Frontal cortex (tissue), 4 donors: ENCODE results near the gene SCGB3A2. TPM values are rescaled to one million over a fixed set of nuclear protein-coding genes. Genes with fewer than 3 reads are reported as not detected.
"Not testable (repeated sequence)": the region's sequence is repeated elsewhere in the genome, so short reads cannot be mapped to it uniquely, and the experiment has no call there.

Experiments used
- DNase-seq, 2 donors: peaks; one replicate each; pipeline ENCODE4 v3.0.0; 2012; ENCODE audit warnings: low spot score in 2 of 2
- FAIRE-seq: peaks from 2 replicates; lab custom pipeline; 2012; peaks lifted over from hg19 to GRCh38; lab: Jason Lieb, UNC
- total RNA-seq: library from RNA; depleted of rRNA; stranded (reverse); fragments of >200 nt; gene quantifications from one replicate; pipeline ENCODE4 v1.2.3, GENCODE V29; 2014
- donor health status: control.
- donor health status: control.
- donor health status: control.

Gene SCGB3A2
- total RNA-seq, 1 donor from 2014 or later, result not detected

- DNase-seq, result no peak
- FAIRE-seq, result no peak
Measured at GRCh38 chr5:147859962-147860640, 18.4 kb upstream of the SCGB3A2 start.

DNA sequence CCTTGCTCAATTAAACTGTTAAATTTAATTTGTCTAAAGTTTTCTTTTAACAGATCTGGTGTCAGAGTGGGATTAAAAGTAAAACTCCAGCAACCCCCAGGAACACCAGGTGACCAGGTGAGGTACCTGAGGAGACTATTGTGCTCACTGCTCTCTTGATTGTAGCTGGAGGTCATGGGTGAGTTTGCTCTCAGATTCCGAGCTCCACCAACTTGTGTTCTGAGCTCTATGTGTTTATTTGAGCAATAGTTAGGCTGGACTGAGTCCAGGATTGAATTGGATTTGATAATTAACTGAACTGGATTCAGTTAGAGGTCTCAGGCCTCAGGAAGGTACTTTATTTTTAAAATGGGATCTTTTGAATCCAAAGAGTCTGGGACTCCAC lies 17.9 kb upstream of the SCGB3A2 start:
- DNase-seq (no peak), FAIRE-seq (no peak)

GRCh38 chr5:147863454-147864158 lies 14.9 kb upstream of the SCGB3A2 start:
- FAIRE-seq (no peak), DNase-seq (no peak)

- no peak for DNase-seq
- FAIRE-seq, result no peak
Measured at GRCh38 chr5:147869112-147869511, 9.4 kb upstream of the SCGB3A2 start.

GRCh38 chr5:147869892-147870291 lies 8.6 kb upstream of the SCGB3A2 start:
- FAIRE-seq, result not testable (repeated sequence)

GRCh38 chr5:147871980-147872549 lies 6.4 kb upstream of the SCGB3A2 start:
- FAIRE-seq, DNase-seq: not testable (repeated sequence)

More at GRCh38 chr5:147869892-147870291, 8.6 kb upstream of the SCGB3A2 start:
- DNase-seq, result not testable (repeated sequence)

GRCh38 chr5:147872744-147873435 lies 5.6 kb upstream of the SCGB3A2 start:
- not testable (repeated sequence) for DNase-seq, FAIRE-seq

DNA sequence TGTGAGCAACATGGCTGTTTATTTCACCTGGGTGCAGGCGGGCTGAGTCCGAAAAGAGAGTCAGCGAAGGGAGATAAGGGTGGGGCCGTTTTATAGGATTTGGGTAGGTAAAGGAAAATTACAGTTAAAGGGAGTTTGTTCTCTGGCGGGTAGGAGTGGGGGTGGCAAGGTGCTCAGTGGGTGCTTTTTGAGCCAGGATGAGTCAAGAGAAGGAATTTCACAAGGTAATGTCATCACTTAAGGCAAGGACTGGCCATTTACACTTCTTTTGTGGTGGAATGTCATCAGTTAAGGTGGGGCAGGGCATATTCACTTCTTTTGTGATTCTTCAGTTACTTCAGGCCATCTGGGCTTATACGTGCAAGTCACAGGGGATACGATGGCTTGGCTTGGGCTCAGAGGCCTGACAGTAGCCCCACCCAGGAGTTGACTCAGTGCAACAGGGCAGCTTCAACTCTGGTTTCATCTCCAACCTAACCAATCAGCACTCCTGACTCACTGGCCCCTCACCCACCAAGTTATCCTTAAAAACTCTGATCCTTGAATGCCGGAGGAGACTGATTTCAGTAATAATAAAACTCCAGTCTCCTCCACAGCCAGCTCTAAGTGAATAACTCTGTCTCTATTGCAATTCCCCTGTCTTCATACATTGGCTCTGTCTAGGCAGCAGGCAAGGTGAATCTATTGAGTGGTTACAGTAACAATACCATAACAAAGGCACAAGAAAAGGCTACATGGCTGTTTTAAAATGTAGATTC lies 4.2 kb upstream of the SCGB3A2 start:
- DNase-seq, FAIRE-seq: not testable (repeated sequence)

- FAIRE-seq (no peak), DNase-seq (no peak)
Measured at GRCh38 chr5:147874910-147875367, 3.6 kb upstream of the SCGB3A2 start.

GRCh38 chr5:147876141-147876540 lies 2.4 kb upstream of the SCGB3A2 start:
- DNase-seq (no peak), FAIRE-seq (no peak)

DNA sequence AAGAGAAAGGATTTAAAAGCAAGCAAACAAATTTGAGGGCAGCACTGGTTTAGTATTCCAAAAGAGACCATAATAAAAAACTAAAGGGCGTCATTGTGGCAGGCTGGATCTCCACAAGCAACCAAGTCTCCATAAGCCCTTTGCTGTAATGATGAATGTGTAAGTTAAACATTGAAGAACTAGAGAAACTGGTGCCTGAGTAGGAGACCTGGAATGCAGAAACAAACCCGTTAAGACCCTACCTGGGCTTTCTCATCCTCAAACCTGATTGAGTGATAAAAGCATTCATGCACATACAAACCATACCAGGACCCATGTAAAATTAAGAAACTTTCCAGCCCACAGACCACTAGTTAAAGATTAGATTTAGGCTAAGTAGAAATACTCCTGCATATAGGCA lies 1.9 kb upstream of the SCGB3A2 start:
- FAIRE-seq (no peak), DNase-seq (no peak)

DNA sequence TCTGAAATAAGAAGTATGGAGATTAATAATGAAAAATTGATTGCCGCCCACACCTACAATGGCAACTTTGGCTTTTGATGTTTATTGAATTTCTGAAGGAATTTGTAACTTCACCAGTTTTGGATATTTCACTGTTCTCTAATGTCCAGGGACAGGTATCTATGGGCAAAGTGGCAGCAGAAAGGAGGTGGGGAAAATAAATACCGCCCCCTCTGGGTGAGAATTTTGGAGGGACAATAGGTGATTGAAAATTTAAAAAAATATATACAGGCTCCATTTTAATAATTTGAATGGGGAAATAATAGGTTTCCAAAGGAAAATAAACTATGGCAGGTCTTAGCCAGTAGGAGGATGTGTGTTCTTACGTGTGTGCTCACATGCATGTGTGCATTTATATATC lies 1.3 kb downstream of the SCGB3A2 start:
- FAIRE-seq (no peak), DNase-seq (no peak)

DNA sequence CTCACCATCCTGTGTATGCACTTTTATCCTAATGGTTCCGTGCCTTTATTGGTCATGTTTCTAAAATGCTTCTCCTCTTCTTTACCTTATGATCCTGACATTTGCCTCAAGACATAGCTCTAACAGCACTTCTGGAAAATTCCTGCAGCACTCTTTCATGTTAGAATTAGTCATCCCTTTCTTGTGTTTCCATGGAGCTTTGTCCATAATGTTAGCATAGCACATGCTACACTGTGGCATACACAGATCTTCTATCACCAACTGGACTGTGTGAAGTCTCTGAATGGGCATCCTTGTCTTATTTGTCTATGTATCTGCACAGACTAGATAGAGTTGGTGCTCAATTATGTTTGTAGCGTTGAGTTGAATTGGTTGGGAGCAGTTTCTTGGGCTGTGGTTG lies 2.0 kb downstream of the SCGB3A2 start:
- no peak for FAIRE-seq
- no peak for DNase-seq

DNA sequence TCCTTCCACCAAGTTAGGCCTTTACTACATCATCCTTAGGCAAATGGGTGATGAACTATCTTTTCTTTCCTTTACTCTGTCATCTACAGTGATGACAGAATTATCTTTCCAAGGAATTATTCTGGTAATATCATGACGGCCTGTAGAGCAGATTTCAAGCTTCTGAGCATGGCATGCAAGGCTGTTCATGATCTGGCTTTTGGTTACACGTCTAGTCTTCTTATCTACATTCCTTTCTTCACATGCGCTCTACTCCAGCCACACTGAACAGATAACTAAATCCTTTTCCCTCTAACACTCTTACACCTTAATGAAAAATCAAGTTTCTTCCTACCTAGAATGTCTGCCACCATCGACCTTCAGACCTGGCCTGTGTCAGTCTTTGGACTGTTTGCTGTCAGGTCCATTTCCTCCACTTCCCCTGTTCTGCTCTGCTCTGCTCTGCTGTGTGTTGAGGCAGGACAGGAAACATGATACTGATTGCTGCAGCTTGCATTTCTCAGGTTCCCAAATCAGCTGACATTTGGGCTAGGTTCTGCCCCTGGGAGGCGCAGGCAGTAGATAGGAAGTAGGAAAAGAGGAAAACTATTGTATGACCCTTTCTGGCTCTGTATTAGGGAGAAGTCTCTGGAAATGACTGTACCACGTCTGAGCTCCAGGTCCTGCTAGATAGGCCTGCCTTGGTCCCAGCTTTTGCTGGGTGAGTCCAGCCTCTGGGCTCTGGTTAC lies 4.2 kb downstream of the SCGB3A2 start:
- DNase-seq, result no peak
- FAIRE-seq, result no peak

- DNase-seq, result no peak
Measured at GRCh38 chr5:147887026-147887627, 8.6 kb downstream of the SCGB3A2 start.

DNA sequence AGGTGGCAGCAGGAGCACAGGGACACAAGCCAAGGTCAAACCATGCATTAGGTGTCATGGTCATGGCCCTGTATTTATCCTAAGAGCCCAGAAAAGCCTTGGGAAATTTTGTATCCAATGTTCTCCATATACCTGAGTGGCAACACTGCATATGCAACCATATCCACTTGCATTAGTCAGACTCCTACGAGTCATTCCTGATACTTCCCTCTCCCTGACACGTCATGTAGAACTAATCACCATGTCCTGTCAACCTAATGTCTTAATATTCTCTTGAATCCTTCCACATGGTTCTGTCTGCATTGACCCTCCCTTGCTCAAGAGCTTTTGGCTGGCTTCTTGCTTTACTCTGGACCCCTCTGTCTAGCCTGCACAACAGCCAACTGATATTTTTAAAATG lies 9.4 kb downstream of the SCGB3A2 start:
- no peak for FAIRE-seq

More at GRCh38 chr5:147887026-147887627, 8.6 kb downstream of the SCGB3A2 start:
- FAIRE-seq, result peak; percentile 19

GRCh38 chr5:147892696-147893296 lies 14.3 kb downstream of the SCGB3A2 start:
- DNase-seq (no peak), FAIRE-seq (no peak)

More for the DNA sequence above, 9.4 kb downstream of the SCGB3A2 start:
- no peak for DNase-seq

DNA sequence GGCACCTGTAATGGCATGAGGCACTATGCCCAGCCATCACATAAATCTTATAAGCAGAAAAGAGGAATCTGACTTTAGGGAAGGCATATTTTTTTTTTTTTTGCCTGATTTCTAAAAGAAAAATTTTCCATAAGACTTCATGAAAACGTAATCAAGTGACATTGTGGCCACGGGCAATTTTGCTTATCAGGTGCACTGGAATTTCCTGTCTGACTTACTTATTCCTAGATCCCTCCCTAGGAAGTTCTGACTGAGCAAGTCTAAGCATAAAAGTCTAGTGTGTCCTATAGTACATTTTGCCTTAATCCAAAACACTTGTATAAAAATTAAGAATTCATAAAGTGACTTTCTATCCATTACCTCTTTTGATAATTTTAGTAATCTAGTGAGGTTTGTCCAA lies 15.3 kb downstream of the SCGB3A2 start:
- DNase-seq, result no peak
- peak; percentile 48 for FAIRE-seq
